HepG2 (cell line): ENCODE measurements around the gene CTDNEP1. TPM values are rescaled to one million over a fixed set of nuclear protein-coding genes. Genes with fewer than 3 reads are reported as not detected.

Source experiments
- ATAC-seq: fragments of 200-7000 bp; cut with Tn5 transposase; 3 replicates; pipeline ENCODE4 v1.9.1; 2020; ENCODE audit warnings: mild to moderate bottlenecking, moderate library complexity
- Bru-seq: library from RNA; stranded (reverse); fragments of 400-500 nt; gene quantifications from one replicate; lab custom pipeline; 2021; lab: Mats Ljungman, UMichigan
- BruChase-seq, 2 experiments: library from RNA; stranded (reverse); fragments of 400-500 nt; gene quantifications; one replicate each; lab custom pipeline; 2021; lab: Mats Ljungman, UMichigan
- BruUV-seq: library from RNA; stranded (reverse); fragments of 400-500 nt; replicated peaks from 2 replicates; lab custom pipeline; 2021; lab: Mats Ljungman, UMichigan
- CTCF ChIA-PET: fragments of 300-600 bp; formaldehyde crosslinking; extraction: SDS; loops from one replicate; lab custom pipeline; 2021; ENCODE audit warnings: low total read pairs, inconsistent platforms, low intra/inter-chr PET ratio; lab: Yijun Ruan, JAX
- POLR2A ChIA-PET: fragments of 350-600 bp; sonication (Branson Sonifier 250); formaldehyde crosslinking; loops from one replicate; lab custom pipeline; 2020; ENCODE audit warnings: antibody characterized with exemption, inconsistent platforms; lab: Yijun Ruan, JAX
- DNase-seq: peaks from one replicate; pipeline ENCODE4 v3.0.0-alpha.2; 2015; ENCODE audit warnings: low spot score
- FAIRE-seq: peaks from 3 replicates; lab custom pipeline; 2011; peaks lifted over from hg19 to GRCh38; lab: Jason Lieb, UNC
- H2AFZ ChIP-seq: one replicate; pipeline ENCODE4 v1.6.1; 2011; ENCODE audit warnings: low read length, inconsistent platforms
- H3K27ac ChIP-seq: fragments of 300-600 bp; 3 replicates; pipeline ENCODE4 v1.8.0; 2011; ENCODE audit warnings: mixed run types, mild to moderate bottlenecking, mixed read lengths, low read length, inconsistent platforms; ENCODE audit not compliant: insufficient read depth; ENCODE audit errors: extremely low read length
- H3K27me3 ChIP-seq, 2 experiments: fragments of 200-600 bp in 1 of 2; 2 replicates in 1 of 2; 3 replicates in 1 of 2; pipeline versions ENCODE4 v1.6.0 to v1.8.0; 2011; ENCODE audit warnings: low read length in 2 of 2, mild to moderate bottlenecking in 2 of 2, moderate library complexity in 2 of 2, inconsistent platforms in 1 of 2; ENCODE audit not compliant: insufficient read depth in 2 of 2, control insufficient read depth in 1 of 2
- H3K36me3 ChIP-seq, 2 experiments: fragments of 200-600 bp in 1 of 2; replicated peaks in 1 of 2; 2 replicates in 1 of 2; 3 replicates in 1 of 2; pipeline versions ENCODE4 v1.5.1 to v1.8.0; 2011; ENCODE audit warnings: low read length in 2 of 2, inconsistent platforms in 1 of 2; ENCODE audit not compliant: insufficient read depth in 2 of 2, control insufficient read depth in 1 of 2
- H3K4me1 ChIP-seq: 2 replicates; pipeline ENCODE4 v1.5.1; 2012; ENCODE audit warnings: low read length, inconsistent platforms; ENCODE audit not compliant: insufficient read depth
- H3K4me2 ChIP-seq: 2 replicates; pipeline ENCODE4 v1.6.0; 2011; ENCODE audit warnings: low read depth, low read length, inconsistent platforms
- H3K4me3 ChIP-seq, 3 experiments: fragments of 200-600 bp in 1 of 3; sonication (generic), shearing (Covaris generic) in 1 of 3; replicated peaks in 1 of 3; 2 replicates each; pipeline ENCODE4 v1.5.1; 2011 to 2016; ENCODE audit warnings: low read length in 3 of 3, inconsistent platforms in 2 of 3, low read depth in 2 of 3, mild to moderate bottlenecking in 2 of 3, control low read depth in 1 of 3, mixed read lengths in 1 of 3; ENCODE audit not compliant: insufficient read depth in 1 of 3
- H3K79me2 ChIP-seq: one replicate; pipeline ENCODE4 v1.6.1; 2011; ENCODE audit warnings: low read length, inconsistent platforms; ENCODE audit not compliant: insufficient read depth
- H3K9ac ChIP-seq: 2 replicates; pipeline ENCODE4 v1.6.0; 2011; ENCODE audit warnings: mild to moderate bottlenecking, low read depth, low read length, inconsistent platforms; ENCODE audit not compliant: insufficient read depth
- H3K9me3 ChIP-seq: 2 replicates; pipeline ENCODE4 v1.5.1; 2012; ENCODE audit warnings: mild to moderate bottlenecking, low read length
- H4K20me1 ChIP-seq: 2 replicates; pipeline ENCODE4 v1.6.0; 2011; ENCODE audit warnings: inconsistent platforms, mild to moderate bottlenecking, low read length, moderate library complexity; ENCODE audit not compliant: insufficient read depth
- CBX1 ChIP-seq: IDR thresholded peaks from one replicate; pipeline ENCODE4 v1.6.1; 2016; ENCODE audit warnings: antibody characterized with exemption, low read depth
- HOMEZ ChIP-seq: IDR thresholded peaks from 2 replicates; pipeline ENCODE4 v1.6.1; 2016; ENCODE audit warnings: low read depth
- RBM22 ChIP-seq: fragments of 200-400 bp; formaldehyde crosslinking; optimal IDR thresholded peaks from 2 replicates; pipeline ENCODE3; 2017; ENCODE audit warnings: mild to moderate bottlenecking, low read length, moderate library complexity
- REST ChIP-seq, 2 experiments: IDR thresholded peaks; 2 replicates each; pipeline ENCODE4 v1.6.1; 2011 to 2012; ENCODE audit warnings: low read length in 2 of 2, borderline replicate concordance in 1 of 2, low read depth in 1 of 2, mild to moderate bottlenecking in 1 of 2, moderate library complexity in 1 of 2
- SAP130 ChIP-seq: IDR thresholded peaks from 2 replicates; pipeline ENCODE4 v1.6.1; 2016; ENCODE audit warnings: low read depth
- TAF1 ChIP-seq: sonication (generic); formaldehyde crosslinking; IDR thresholded peaks from 2 replicates; pipeline ENCODE4 v1.4.0; 2020; ENCODE audit warnings: missing genetic modification reagents
- XBP1 ChIP-seq: sonication (generic); formaldehyde crosslinking; IDR thresholded peaks from 2 replicates; pipeline ENCODE4 v1.5.0; 2020; ENCODE audit warnings: missing genetic modification reagents
- ZC3H4 ChIP-seq: sonication (generic); formaldehyde crosslinking; IDR thresholded peaks from 2 replicates; pipeline ENCODE4 v1.4.0; 2020; ENCODE audit warnings: missing genetic modification reagents, borderline replicate concordance
- ZNF362 ChIP-seq: sonication (generic); formaldehyde crosslinking; IDR thresholded peaks from 2 replicates; pipeline ENCODE4 v1.4.0; 2020; ENCODE audit warnings: missing genetic modification reagents, mild to moderate bottlenecking, borderline replicate concordance
- ZNF569 ChIP-seq: sonication (generic); formaldehyde crosslinking; IDR thresholded peaks from 2 replicates; pipeline ENCODE4 v1.5.0; 2020; ENCODE audit warnings: mild to moderate bottlenecking, missing genetic modification reagents, moderate library complexity, borderline replicate concordance
- ZNF781 ChIP-seq: sonication (generic); formaldehyde crosslinking; IDR thresholded peaks from 2 replicates; pipeline ENCODE4 v1.5.1; 2020; ENCODE audit warnings: borderline replicate concordance, mild to moderate bottlenecking, missing genetic modification reagents; ENCODE audit errors: not compliant biosample characterization
- WGBS: methylation state at CpG from one replicate; pipeline ENCODE4 v1.1.6; 2017; ENCODE audit warnings: low lambda C conversion rate; 5-methylcytosine and 5-hydroxymethylcytosine counted together
- in situ Hi-C: cut with HindIII; loops from 2 replicates; pipeline ENCODE4 v1.10.0; 2017; ENCODE audit warnings: low pct_unique_long_range_greater_than_20kb; ENCODE audit not compliant: extremely low pct_ligation_motif_present
- intact Hi-C: fragments of 100-400 bp; cut with micrococcal nuclease; formaldehyde crosslinking; loops from one replicate; pipeline ENCODE4 v1.10.0; 2022; ENCODE audit not compliant: unreplicated experiment
- long read RNA-seq, 2 experiments: library from RNA in 1 of 2; library from polyadenylated mRNA in 1 of 2; stranded (forward) in 1 of 2; unstranded in 1 of 2; transcript quantifications; one replicate each; pipeline ENCODE4 v2.0.0, GENCODE V29; 2019 to 2022
- polyA minus RNA-seq, 3 experiments: library from RNA; depleted of rRNA, polyadenylated mRNA; stranded (reverse); fragments of >200 nt; gene quantifications; 2 replicates each; pipeline ENCODE4 v1.2.3, GENCODE V29; 2011; ENCODE audit warnings: low replicate concordance in 1 of 3
- polyA plus RNA-seq, 8 experiments: library from polyadenylated mRNA; depleted of rRNA in 3 of 8; stranded (reverse) in 7 of 8; unstranded in 1 of 8; fragments of >200 nt; fragmentation: Illumina TruSeq in 4 of 8; extraction: Trizol in 4 of 8; gene quantifications; 2 replicates each; pipeline versions ENCODE4 v1.2.1 to v1.2.3, GENCODE V29; 2011 to 2016; ENCODE audit warnings: low read depth in 4 of 8, missing spikeins in 1 of 8, mixed read lengths in 1 of 8; ENCODE audit not compliant: insufficient read depth in 1 of 8
- total RNA-seq, 5 experiments: library from RNA; depleted of rRNA; stranded (reverse); fragments of >200 nt; fragmentation: Illumina TruSeq; extraction: Trizol; gene quantifications; 2 replicates each; pipeline ENCODE4 v1.2.3, GENCODE V29; 2016; ENCODE audit warnings: low read depth in 1 of 5

CTDNEP1 gene
- 19.8 and 32.0 TPM in 2 replicates for total RNA-seq (2016; rRNA removed; fragmentation: Illumina TruSeq; extraction: Trizol)
- 19.4 and 21.9 TPM in 2 replicates for total RNA-seq (2016; cell fraction: cytosol; rRNA removed; fragmentation: Illumina TruSeq; extraction: Trizol; ENCODE audit: low read depth)
- total RNA-seq (2016; cell fraction: insoluble cytoplasmic fraction; rRNA removed; fragmentation: Illumina TruSeq; extraction: Trizol), result 18.5 and 25.6 TPM in 2 replicates
- 66.8 and 71.2 TPM in 2 replicates for total RNA-seq (2016; cell fraction: membrane; rRNA removed; fragmentation: Illumina TruSeq; extraction: Trizol)
- 30.3 and 34.3 TPM in 2 replicates for total RNA-seq (2016; cell fraction: nucleus; rRNA removed; fragmentation: Illumina TruSeq; extraction: Trizol)
- polyA plus RNA-seq (2011; rRNA removed), result 118 and 126 TPM in 2 replicates
- polyA plus RNA-seq (2011; cell fraction: cytosol; rRNA removed), result 101 and 109 TPM in 2 replicates
- polyA plus RNA-seq (2011; cell fraction: nucleus; rRNA removed), result 101 and 114 TPM in 2 replicates
- polyA plus RNA-seq (2012), result 127 and 151 TPM in 2 replicates
- polyA plus RNA-seq (2016; cell fraction: cytosol; fragmentation: Illumina TruSeq; extraction: Trizol; ENCODE audit: low read depth), result 143 and 153 TPM in 2 replicates
- 110 and 145 TPM in 2 replicates for polyA plus RNA-seq (2016; cell fraction: insoluble cytoplasmic fraction; fragmentation: Illumina TruSeq; extraction: Trizol; ENCODE audit: low read depth)
- 280 and 308 TPM in 2 replicates for polyA plus RNA-seq (2016; cell fraction: membrane; fragmentation: Illumina TruSeq; extraction: Trizol; ENCODE audit: low read depth)
- 149 and 153 TPM in 2 replicates for polyA plus RNA-seq (2016; cell fraction: nucleus; fragmentation: Illumina TruSeq; extraction: Trizol; ENCODE audit: insufficient read depth, low read depth)
- polyA minus RNA-seq (2011; rRNA and poly(A)+ RNA removed; ENCODE audit: low replicate concordance), result 128 and 176 TPM in 2 replicates
- polyA minus RNA-seq (2011; cell fraction: cytosol; rRNA and poly(A)+ RNA removed), result 85.9 and 95.1 TPM in 2 replicates
- polyA minus RNA-seq (2011; cell fraction: nucleus; rRNA and poly(A)+ RNA removed), result 45.1 and 50.7 TPM in 2 replicates
- percentile 86 among the genes with signal in this experiment for Bru-seq, nascent RNA
- percentile 97 among the genes with signal in this experiment for BruChase-seq, experiment 1, labeled RNA remaining after a 6-hour chase
- percentile 94 among the genes with signal in this experiment for BruChase-seq, experiment 2, labeled RNA remaining after a 2-hour chase
- long read RNA-seq, experiment 1, partial matches to known transcripts, result 3 of 11 reads
- long read RNA-seq, experiment 1, other reads (novel, unspliced or antisense), result 4 of 11 reads
- long read RNA-seq, experiment 2, transcript CTDNEP1-210 (8 exons, 1,708 nt), result major isoform, 227 of 311 reads
- long read RNA-seq, experiment 2, partial matches to known transcripts, result 30 of 311 reads
- long read RNA-seq, experiment 2, other reads (novel, unspliced or antisense), result 50 of 311 reads

- in situ Hi-C loops (no loop called here), intact Hi-C loops (no loop called here)
- WGBS, result under 1% methylated on average over 22 of the region's 41 CpGs
- peak within 1 kb of the TSS; percentile 99 for H3K27ac ChIP-seq
- H3K4me2 ChIP-seq, result peak within 1 kb of the TSS; percentile 91
- H4K20me1 ChIP-seq, result no peaks in the 10 kb centered on the region
- H3K27me3 ChIP-seq, result peaks cover 0 to 2% of the 10 kb centered on the region in 2 experiments; a peak in 1 of 5 replicates
- peaks cover 38% of the 10 kb centered on the region for H3K4me1 ChIP-seq
- FAIRE-seq, result peak; percentile 97
- ChIA-PET CTCF (interaction anchor here (1.5 kb wide), 2 partner anchors 29 to 44 kb away, joined by 4 to 5 read pairs; partner anchors contain the start of gene SLC2A4), POLR2A (interaction anchor here (0.7 to 2.6 kb wide), 10 partner anchors 10 to 78 kb away, joined by 3 to 34 read pairs (median 10); partner anchors contain the start of genes ACADVL, ASGR1, DLG4 and DVL2)
- DNase-seq, result peak; percentile 99
- peak within 1 kb of the TSS; percentile 95 to 99 (median 96) for H3K4me3 ChIP-seq
- peaks cover 9 to 18% of the 10 kb centered on the region in 2 experiments; a peak in 4 of 5 replicates for H3K36me3 ChIP-seq
- peaks cover 54% of the 10 kb centered on the region for H3K79me2 ChIP-seq
- H2AFZ ChIP-seq, result no peak within 1 kb of the TSS
- H3K9me3 ChIP-seq, result no peaks in the 10 kb centered on the region
- no TSS peak for BruUV-seq
- peak; percentile 93 for ATAC-seq
- peak within 1 kb of the TSS; percentile 96 for H3K9ac ChIP-seq
- TF ChIP-seq CBX1, result no peak
- no peak for TF ChIP-seq XBP1 (CRISPR knock-in tag)
- no peak for TF ChIP-seq RBM22
- no peak for TF ChIP-seq ZNF569
- 0 out of 2 replicates have a peak, but pooled peaks have one; percentile 3 for TF ChIP-seq ZC3H4 (CRISPR knock-in tag)
- peak; percentile 61; the same call in 1 of the 2 replicates for TF ChIP-seq TAF1
- TF ChIP-seq ZNF362 (CRISPR knock-in tag), result no peak
- TF ChIP-seq SAP130, result no peak
- TF ChIP-seq REST (IDR thresholded peaks at IDR 0.05; ENCODE audit: borderline replicate concordance in 1 of 2, low read depth in 1 of 2, low read length in 2 of 2), result peak in 1 of 2 experiments; percentile 55; a peak in 1 of 4 replicates
- no peak for TF ChIP-seq HOMEZ (CRISPR knock-in tag)
- peak; percentile 8 for TF ChIP-seq ZNF781 (CRISPR knock-in tag)
Observed at GRCh38 chr17:7251661-7252175, at the start of gene CTDNEP1. CTDNEP1 (minus strand) TSS chr17:7251734; CDS start chr17:7251296, 438 bp downstream.
